COLO829 (cell line): ENCODE results near the gene NRCAM.

ENCODE experiments used
- DNase-seq: peaks from one replicate; pipeline ENCODE4 v3.0.0; 2012; ENCODE audit warnings: low spot score

Gene NRCAM

GRCh38 chr7:108459922-108460551 lies 3.8 kb upstream of the NRCAM start:
- DNase-seq = peak; percentile 49

- no peak for DNase-seq
Observed at GRCh38 chr7:108457871-108458270, 1.6 kb upstream of the NRCAM start.

GRCh38 chr7:108456845-108457540 lies 757 bp upstream of the NRCAM start:
- no peak for DNase-seq

- DNase-seq = no peak
Observed at GRCh38 chr7:108455551-108455997, 662 bp downstream of the NRCAM start.

GRCh38 chr7:108454674-108455550 lies 1.3 kb downstream of the NRCAM start:
- DNase-seq = no peak

- no peak for DNase-seq
Observed at GRCh38 chr7:108454317-108454673, 1.9 kb downstream of the NRCAM start.

GRCh38 chr7:108453320-108453719 lies 2.9 kb downstream of the NRCAM start:
- DNase-seq = no peak

- DNase-seq = peak; percentile 46
Observed at GRCh38 chr7:108452707-108453106, 3.5 kb downstream of the NRCAM start.

- no peak for DNase-seq
Observed at GRCh38 chr7:108451296-108451848, 4.9 kb downstream of the NRCAM start.

GRCh38 chr7:108450160-108450559 lies 6.1 kb downstream of the NRCAM start:
- no peak for DNase-seq

GRCh38 chr7:108449521-108449920 lies 6.7 kb downstream of the NRCAM start:
- DNase-seq = no peak

- DNase-seq = no peak
Observed at GRCh38 chr7:108448584-108449505, 7.4 kb downstream of the NRCAM start.

GRCh38 chr7:108442039-108442568 lies 14.1 kb downstream of the NRCAM start:
- peak; percentile 74 for DNase-seq

GRCh38 chr7:108441392-108441955 lies 14.8 kb downstream of the NRCAM start:
- DNase-seq = no peak

- no peak for DNase-seq
Observed at GRCh38 chr7:108440613-108441012, 15.6 kb downstream of the NRCAM start.

GRCh38 chr7:108436906-108437305 lies 19.3 kb downstream of the NRCAM start:
- DNase-seq = no peak

GRCh38 chr7:108434010-108434409 lies 22.2 kb downstream of the NRCAM start:
- DNase-seq = no peak

GRCh38 chr7:108431099-108431498 lies 25.1 kb downstream of the NRCAM start:
- DNase-seq = peak; percentile 72

GRCh38 chr7:108430664-108431063 lies 25.6 kb downstream of the NRCAM start:
- no peak for DNase-seq

GRCh38 chr7:108427766-108428165 lies 28.5 kb downstream of the NRCAM start:
- DNase-seq = no peak
